ENCODE measurements around the gene SLC39A5.
A peak's percentile ranks its signal among the peaks of the same experiment; 100 is the strongest.
"Not testable (repeated sequence)": the region's sequence is repeated elsewhere in the genome, so short reads cannot be mapped to it uniquely, and the experiment has no call there.

The SLC39A5 gene

GRCh38 chr12:56260380-56260779 is 30.5 kb downstream of the SLC39A5 start:
- no peak overlapping the region for H3K4me3 ChIP-seq (ENCODE audit: control insufficient read depth, low read depth, low read length)
- no peak for DNase-seq (ENCODE audit: low read depth)
- TF ChIP-seq CTCF (conservative IDR thresholded peaks at IDR 0.05; ENCODE audit: control insufficient read depth, insufficient read depth, low read depth, low read length): no peak

GRCh38 chr12:56260921-56261320 is 31.1 kb downstream of the SLC39A5 start:
- no peak for TF ChIP-seq CTCF (conservative IDR thresholded peaks at IDR 0.05; ENCODE audit: control insufficient read depth, insufficient read depth, low read depth, low read length)
- DNase-seq (ENCODE audit: low read depth): no peak
- no peak overlapping the region for H3K4me3 ChIP-seq (ENCODE audit: control insufficient read depth, low read depth, low read length)

GRCh38 chr12:56261503-56262232 is 31.8 kb downstream of the SLC39A5 start:
- H3K4me3 ChIP-seq (ENCODE audit: control insufficient read depth, low read depth, low read length): no peak overlapping the region
- DNase-seq (ENCODE audit: low read depth): peak; percentile 80
- no peak for TF ChIP-seq CTCF (conservative IDR thresholded peaks at IDR 0.05; ENCODE audit: control insufficient read depth, insufficient read depth, low read depth, low read length)

GRCh38 chr12:56262955-56263354 is 33.1 kb downstream of the SLC39A5 start:
- H3K4me3 ChIP-seq (ENCODE audit: control insufficient read depth, low read depth, low read length); DNase-seq (ENCODE audit: low read depth): not testable (repeated sequence)

GRCh38 chr12:56266068-56266692 is 36.3 kb downstream of the SLC39A5 start:
- not testable (repeated sequence) for DNase-seq (ENCODE audit: low read depth)

GRCh38 chr12:56266693-56267442 is 37.0 kb downstream of the SLC39A5 start, which contains the start of gene COQ10A:
COQ10A (plus strand) TSS chr12:56266942; CDS start chr12:56267119, 177 bp downstream.
- DNase-seq (ENCODE audit: low read depth): peak; percentile 80
- H3K4me3 ChIP-seq (ENCODE audit: control insufficient read depth, low read depth, low read length): peak within 1 kb of the TSS; percentile 76
- TF ChIP-seq CTCF (conservative IDR thresholded peaks at IDR 0.05; ENCODE audit: control insufficient read depth, insufficient read depth, low read depth, low read length): peak; percentile 65

More at GRCh38 chr12:56266068-56266692, 36.3 kb downstream of the SLC39A5 start:
- H3K4me3 ChIP-seq (ENCODE audit: control insufficient read depth, low read depth, low read length): peak overlapping the region; percentile 76

- no peak for TF ChIP-seq CTCF (conservative IDR thresholded peaks at IDR 0.05; ENCODE audit: control insufficient read depth, insufficient read depth, low read depth, low read length)
- DNase-seq (ENCODE audit: low read depth): peak; percentile 26
- H3K4me3 ChIP-seq (ENCODE audit: control insufficient read depth, low read depth, low read length): peak overlapping the region; percentile 76
Measured at GRCh38 chr12:56267443-56268071, 37.7 kb downstream of the SLC39A5 start.

All from fibroblast of mammary gland (primary cell).